Loucy (cell line): ENCODE data around the gene TIMM10B.

Source experiments
- EZH2phosphoT487 ChIP-seq: fragments of 200-600 bp; IDR thresholded peaks from 2 replicates; pipeline ENCODE4 v1.6.1; 2018; ENCODE audit warnings: antibody characterized with exemption, mild to moderate bottlenecking, moderate library complexity, borderline replicate concordance
- TF ChIP-seq, protein P1 (sequence below): fragments of 200-600 bp; sonication (generic); conservative IDR thresholded peaks from 2 replicates; pipeline ENCODE4 v1.5.1; 2014; ENCODE audit warnings: mild to moderate bottlenecking, antibody characterized with exemption, low read length

DNA sequence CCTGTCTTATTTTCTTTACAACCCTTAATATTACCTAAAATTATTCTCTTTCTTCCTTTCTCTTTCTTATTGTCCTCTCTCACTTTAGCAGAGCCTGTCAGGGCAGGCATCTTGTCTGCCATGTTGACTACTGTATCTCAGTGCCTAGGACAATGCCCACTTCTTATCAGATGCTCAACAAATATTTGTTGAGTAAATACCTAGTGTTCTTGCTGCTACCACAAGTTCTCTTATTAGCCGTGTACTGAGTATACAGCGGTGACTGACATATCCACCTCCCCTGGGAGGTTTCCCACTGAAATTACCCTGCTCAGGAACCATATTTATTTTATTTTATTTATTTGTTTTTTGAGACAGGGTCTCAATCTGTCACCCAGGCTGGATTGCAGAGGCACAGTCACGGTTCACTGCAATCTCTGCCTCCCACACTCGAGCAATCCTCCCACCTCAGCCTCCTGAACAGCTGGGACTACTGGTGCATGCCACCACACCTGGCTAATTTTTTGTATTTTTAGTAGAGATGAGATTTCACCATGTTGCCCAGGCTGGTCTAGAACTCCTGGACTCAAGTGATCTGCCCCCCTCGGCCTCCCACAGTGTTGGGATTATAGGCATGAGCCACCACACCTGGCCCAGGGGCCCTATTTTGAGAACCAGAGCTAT, 47.2 kb upstream of the TIMM10B start:
- TF ChIP-seq, protein P1, sequence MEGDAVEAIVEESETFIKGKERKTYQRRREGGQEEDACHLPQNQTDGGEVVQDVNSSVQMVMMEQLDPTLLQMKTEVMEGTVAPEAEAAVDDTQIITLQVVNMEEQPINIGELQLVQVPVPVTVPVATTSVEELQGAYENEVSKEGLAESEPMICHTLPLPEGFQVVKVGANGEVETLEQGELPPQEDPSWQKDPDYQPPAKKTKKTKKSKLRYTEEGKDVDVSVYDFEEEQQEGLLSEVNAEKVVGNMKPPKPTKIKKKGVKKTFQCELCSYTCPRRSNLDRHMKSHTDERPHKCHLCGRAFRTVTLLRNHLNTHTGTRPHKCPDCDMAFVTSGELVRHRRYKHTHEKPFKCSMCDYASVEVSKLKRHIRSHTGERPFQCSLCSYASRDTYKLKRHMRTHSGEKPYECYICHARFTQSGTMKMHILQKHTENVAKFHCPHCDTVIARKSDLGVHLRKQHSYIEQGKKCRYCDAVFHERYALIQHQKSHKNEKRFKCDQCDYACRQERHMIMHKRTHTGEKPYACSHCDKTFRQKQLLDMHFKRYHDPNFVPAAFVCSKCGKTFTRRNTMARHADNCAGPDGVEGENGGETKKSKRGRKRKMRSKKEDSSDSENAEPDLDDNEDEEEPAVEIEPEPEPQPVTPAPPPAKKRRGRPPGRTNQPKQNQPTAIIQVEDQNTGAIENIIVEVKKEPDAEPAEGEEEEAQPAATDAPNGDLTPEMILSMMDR, result no peak
- TF ChIP-seq EZH2phosphoT487, result no peak
